ENCODE measurements around the gene LRMDA. TPM values are rescaled to one million over a fixed set of nuclear protein-coding genes. Genes with fewer than 3 reads are reported as not detected.
"Not testable (repeated sequence)": the region's sequence is repeated elsewhere in the genome, so short reads cannot be mapped to it uniquely, and the experiment has no call there.

The LRMDA gene
- total RNA-seq, 1 donor from 2014 or later: 1.8 TPM

DNA sequence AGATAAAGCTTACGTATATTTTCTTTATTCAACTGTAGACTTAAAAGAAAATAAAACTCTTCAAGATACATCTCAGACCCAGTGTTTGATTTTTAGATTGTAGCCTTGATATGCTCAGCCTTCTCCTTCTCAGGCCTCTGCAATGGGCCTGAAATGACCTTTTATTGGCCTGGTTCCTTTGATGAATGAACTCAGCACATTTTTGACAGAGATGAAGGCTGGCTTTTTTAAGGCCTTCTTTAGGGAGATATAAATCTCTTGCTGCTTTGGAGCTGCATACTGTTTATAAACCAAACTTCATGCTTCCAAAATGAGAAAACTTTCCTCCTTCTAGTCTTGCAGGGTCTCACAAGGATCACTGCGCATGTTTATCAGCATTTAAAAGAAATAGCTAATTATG lies 1049.8 kb downstream of the LRMDA start:
- ATAC-seq: no peak

DNA sequence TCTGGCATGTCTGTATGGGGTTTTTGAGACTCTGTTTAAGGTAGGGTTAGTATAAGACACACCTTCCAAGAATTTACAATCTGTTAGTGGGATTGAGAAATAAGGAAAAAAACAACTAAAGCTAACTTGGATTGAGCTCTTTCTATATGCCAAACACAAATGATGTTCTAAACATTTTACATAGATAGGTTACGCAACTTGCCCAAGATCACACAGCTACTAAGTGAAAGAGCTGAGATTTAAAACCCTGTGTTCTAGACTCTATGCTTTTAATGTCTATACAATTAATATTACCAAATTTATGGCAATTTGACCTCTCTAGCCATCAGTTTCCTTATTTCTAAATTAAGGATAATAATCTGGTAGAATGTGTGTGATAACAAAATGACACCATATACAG lies 1056.2 kb downstream of the LRMDA start:
- ATAC-seq: no peak

DNA sequence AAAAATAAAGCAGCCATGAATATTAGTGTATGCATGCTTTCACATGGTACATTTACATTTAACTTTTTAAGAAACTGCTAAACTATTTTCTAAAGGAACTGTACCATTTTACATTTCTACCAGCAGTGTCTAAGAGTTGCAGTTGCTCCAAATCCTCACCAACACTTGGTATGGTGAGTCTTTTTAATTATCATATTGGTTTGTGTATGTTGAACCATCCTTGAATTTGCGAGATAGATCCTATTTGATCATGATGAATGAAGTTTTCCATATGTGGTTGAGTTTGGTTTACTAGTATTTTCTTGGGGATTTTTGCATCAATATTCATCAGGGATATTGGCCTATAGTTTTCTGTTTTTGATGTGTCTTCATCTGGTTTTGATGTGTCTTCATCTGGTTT lies 1057.2 kb downstream of the LRMDA start:
- ATAC-seq: no peak

DNA sequence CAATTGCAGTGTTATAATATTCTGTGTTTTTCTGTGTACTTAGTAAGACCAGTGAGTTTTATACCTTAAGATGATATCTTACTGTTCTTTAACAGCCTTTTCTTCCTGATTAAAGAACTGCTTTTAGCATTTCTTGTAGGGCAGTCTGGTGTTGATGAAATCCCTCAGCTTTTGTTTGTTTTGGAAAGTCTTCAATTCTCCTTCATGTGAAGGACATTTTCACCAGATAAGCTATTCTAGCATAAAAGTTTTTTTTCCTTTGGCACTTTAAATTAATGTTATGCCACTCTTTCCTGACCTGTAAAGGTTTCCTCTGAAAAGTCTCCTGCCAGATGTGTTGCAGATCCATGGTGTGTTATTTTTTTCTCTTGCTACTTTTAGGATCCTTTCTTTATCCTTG lies 1059.8 kb downstream of the LRMDA start:
- no peak for ATAC-seq

DNA sequence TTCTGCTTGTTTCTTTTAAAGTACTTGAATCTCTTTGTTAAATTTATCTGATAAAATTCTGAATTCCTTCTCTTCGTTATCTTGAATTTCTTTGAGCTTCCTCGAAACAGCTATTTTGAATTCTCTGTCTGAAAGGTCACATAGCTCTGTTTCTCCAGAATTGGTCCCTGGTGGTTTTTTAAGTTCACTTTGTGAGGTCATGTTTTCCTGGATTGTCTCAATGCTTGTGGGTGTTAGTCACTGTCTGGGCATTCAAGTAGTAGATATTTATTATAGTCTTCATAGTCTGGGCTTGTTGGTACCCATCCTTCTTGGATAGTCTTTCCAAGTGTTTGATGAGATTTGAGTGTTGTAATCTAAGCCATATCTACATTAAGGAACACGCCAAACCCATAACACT lies 1060.6 kb downstream of the LRMDA start:
- no peak for ATAC-seq

- ATAC-seq: no peak
These were observed 1061.5 kb downstream of the LRMDA start for GRCh38 chr10:76492678-76493472.

DNA sequence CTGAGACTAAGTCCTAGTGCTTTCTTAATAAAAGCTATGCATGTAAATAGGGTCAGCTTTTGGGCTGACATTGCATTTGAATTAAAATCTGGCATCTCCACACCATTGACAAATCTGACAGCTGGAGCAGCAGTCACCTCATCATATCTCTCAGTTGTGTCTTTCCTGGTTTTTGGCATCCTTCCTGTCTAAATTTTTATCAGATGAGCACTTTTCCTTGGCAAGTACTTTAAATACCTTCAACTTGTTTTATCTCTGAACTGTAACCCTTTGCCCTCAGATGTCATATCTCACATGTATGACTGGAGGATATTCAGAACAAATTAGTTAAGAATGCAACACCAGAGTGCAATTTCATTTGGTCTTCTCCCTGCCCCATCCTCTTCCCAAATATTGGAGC lies 1066.2 kb downstream of the LRMDA start:
- ATAC-seq: no peak

DNA sequence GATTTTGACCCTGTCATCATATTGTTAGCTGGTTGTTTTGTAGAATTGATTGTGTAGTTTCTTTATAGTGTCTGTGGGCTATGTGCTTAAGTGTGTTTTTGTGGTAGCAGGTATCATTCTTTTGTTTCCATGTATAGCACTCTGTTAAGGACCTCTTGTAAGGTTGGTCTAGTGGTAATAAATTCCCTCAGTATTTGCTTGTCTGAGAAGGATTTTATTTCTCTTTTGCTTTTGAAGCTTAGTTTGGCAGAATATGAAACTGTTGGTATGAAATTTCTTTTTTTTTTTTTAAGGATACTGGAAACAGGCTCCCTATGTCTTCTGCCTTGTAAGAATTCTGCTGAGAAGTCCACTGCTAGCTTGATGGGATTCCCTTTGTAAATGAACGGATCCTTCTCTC lies 1073.4 kb downstream of the LRMDA start:
- no peak for ATAC-seq

GRCh38 chr10:76509446-76509845 lies 1078.0 kb downstream of the LRMDA start:
- no peak for ATAC-seq

DNA sequence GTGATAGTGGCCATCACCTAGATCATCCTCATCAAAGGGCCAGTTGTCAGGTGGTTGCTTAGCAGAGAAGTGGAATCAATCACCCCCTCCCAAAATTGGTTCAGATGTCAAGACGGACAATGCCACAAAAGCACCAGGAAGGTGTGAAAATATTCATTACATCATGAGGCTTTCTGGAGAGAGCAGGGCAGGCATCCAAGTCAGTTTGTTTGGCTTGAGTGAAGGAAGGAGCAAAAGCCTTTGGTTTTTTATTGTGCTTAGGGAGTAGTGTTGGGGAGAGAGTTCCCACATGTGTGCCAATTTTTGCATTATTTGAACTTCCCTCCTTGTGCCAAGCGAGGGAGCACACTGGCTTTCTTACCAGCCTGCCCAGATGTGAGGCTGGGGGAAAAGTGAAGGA lies 1082.9 kb downstream of the LRMDA start:
- ATAC-seq: no peak

- ATAC-seq: no peak
These were observed 1083.4 kb downstream of the LRMDA start for GRCh38 chr10:76514869-76515268.

GRCh38 chr10:76522547-76522946 lies 1091.1 kb downstream of the LRMDA start:
- ATAC-seq: no peak

DNA sequence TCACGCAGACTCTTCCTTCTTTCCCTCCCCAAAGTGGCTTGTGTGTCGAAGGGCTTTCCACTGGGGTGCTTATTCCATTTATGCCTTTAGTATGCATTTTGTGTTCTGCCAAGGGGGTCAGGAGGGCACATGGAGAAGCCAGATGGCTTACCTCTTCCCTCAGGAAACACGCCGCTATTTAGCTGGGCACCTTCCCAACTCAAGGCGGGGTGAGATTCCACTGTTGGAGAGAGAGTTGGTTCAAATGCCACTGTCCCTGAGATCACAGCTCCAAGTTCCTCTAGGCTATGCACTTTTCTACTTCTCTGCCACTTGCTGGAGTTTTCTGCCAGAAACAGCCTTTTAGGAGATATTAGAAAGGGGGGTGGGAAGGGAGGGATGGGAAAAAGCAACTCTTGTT lies 1091.8 kb downstream of the LRMDA start:
- no peak for ATAC-seq

DNA sequence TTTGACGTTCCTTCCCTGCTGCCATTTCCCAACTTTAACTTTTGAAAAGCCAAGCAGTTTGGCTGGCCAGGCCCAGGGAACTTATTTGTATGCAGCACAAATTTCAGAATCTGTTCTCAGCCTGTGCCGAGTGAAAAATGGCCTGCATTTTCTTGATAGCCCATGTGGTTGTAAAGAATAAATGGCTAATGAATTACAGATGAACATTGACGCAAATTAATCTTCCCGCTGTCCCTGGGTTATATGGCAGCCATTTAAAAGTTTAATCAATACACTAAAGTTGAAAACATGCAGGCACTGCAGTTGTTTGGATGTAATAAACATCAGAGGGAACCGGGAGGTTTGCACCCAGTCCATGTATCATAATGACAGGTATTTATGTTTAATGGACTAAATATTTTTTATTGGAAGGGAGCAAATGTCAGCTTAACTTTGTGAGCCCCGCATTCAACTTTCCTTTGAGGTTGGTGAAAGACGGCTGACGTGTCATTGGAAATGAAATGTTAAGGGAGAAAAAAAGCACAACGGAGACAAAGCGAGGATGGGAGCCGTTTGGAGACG lies 1092.4 kb downstream of the LRMDA start:
- no peak for ATAC-seq

- not testable (repeated sequence) for ATAC-seq
These were observed 1095.4 kb downstream of the LRMDA start for GRCh38 chr10:76526833-76527232.

DNA sequence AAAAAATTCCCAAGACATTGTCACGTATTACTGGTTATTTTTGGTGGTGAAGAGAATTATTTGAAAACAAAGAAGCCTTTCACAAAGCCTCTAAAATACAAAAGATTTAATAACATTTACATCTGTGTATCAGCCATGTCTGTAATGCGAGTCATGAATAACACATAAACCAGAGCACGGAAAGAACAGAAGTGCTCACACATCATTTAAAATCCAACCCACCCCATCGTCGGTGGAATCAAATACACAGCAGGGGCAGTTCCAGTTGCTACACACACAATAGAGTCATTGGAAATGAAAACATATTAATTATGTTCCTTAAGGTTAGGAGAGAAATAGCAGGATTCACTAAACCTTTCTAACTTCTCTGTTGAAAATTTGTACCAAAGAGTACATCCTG lies 1108.9 kb downstream of the LRMDA start:
- no peak for ATAC-seq

DNA sequence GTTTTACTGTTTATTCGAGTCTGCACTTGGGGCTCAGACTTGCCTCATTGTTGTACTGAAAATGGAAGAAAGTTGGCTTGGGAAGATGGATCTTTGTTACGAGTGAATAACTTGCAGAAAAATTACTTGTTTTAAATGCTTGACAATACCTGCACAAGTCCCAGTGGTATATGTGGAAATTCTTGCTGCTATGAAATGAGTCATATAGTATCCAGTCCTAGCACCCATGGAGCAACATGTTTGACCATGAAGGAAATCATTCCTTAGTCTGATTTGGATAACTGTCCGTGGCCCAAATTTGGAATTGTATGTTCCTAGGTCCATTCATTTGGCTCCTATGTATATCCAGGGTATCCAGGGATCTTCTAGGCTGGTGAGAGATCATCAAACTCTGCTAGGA lies 1109.4 kb downstream of the LRMDA start:
- no peak for ATAC-seq

DNA sequence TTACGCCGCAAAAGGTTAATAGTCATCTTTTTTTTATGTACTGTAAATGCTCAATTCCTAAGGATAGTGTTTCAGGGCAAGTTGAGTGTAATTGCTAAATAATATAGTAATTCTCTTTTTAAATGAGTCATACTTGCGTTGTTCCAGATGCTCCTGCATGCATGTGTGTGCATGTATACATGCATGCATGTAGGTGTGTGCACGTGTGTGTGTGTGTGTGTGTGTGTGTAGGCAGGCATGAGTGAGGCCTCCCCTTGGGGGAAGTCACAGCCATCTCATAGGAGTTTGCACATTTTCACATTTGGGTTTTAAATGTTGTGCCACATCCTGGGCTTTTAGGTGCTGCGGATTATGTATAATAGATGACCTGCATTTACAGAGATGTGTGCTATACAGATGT lies 1110.4 kb downstream of the LRMDA start:
- no peak for ATAC-seq

DNA sequence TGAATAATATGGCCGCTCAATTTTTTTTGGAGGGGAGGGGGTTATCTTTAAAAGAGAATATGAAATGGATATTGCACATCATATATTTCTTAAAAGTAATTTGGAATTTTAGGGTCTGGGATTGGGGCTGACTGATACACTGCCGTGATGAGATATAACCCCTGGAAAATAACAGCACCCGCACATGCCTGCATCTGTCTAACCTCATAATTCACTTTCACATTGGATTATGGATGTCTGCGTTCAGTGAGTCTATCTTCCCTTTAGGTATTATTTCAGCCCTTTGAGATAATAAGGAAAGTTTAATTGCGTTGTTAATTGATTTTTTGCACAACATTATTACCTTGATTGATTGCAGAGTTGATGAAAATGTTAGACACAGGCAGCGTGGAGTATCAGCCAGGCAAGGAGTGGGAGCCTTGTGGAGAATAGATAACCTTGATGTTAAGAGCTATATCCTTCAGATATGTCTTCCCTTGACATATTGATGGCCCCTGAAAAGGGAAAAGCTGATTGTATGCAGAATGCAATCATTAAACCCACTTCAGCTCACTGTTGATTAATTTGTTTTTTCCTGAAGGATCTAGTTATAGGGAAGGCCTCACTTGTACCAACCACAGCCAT lies 1111.0 kb downstream of the LRMDA start:
- ATAC-seq: no peak

- ATAC-seq: no peak
These were observed 1112.2 kb downstream of the LRMDA start for GRCh38 chr10:76543655-76544054.

DNA sequence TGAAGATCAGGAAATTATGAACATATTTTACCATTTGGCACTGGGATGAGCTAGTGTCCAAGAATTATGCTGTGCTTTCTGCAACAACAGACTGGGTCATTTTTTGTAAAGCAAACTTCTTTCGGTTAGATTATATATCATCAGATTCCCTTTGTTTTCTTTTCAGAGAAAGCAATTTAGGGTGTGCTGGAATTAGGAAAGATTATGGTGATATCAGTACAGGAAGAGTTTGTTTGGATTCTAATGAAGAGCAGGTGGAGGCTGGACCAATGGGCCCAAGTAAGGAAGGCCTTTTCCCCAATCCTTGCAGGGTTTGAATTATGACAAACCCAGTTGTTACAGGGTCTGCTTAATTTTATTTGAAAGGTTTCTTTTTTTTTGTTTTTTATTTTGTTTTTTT lies 1113.4 kb downstream of the LRMDA start:
- ATAC-seq: no peak

GRCh38 chr10:76546411-76546810 lies 1115.0 kb downstream of the LRMDA start:
- ATAC-seq: no peak

- ATAC-seq: peak; percentile 59
These were observed 1116.0 kb downstream of the LRMDA start for GRCh38 chr10:76547352-76547972.

DNA sequence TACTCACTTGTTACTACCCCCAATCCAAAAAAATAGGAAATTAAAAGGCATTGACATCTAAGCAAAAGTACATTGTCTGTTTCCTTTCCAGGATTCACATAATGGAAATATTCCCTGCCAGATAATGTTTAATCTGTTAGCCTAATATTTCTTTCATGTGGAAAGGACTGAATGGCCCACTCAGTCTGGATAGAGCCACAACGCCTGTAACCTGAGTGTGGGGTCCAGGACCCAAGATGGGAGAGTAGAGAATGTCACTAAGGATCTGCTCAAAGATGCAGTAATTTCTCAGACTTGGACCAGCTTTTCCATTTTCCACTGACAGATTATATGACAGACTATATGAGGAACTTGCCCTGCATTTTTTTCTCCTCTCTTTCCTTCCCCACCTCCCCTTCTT lies 1117.3 kb downstream of the LRMDA start:
- no peak for ATAC-seq

Data from esophagus mucosa (tissue), 1 donor.